ENCODE results near the gene RGPD8. TPM values are rescaled to one million over a fixed set of nuclear protein-coding genes. Genes with fewer than 3 reads are reported as not detected.
"Not testable (repeated sequence)": the region's sequence is repeated elsewhere in the genome, so short reads cannot be mapped to it uniquely, and the experiment has no call there.

The RGPD8 gene
- total RNA-seq, 2 experiments from 2014 or later = 7.8 to 9.2 TPM

DNA sequence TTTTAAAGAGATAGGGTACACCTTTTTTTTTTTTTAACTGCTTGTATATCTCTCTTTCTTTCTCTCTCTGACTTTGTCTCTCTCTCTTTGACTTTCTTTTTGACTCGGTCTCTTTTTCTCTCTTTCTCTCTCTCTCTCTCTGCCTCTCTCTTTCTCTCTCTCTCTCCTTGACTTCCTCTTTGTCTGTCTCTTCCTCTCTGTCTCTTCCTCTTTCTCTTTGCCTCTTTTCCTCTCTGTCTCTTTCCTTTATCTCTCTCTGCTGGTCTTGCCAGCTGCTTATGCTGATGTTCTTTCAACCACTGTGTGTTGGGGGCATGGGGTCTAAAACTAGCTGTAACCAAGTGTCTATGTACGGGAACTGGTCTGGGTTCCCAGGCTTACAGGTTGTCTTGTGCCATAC, 81.2 kb downstream of the RGPD8 start:
- intact Hi-C loops (cut with DNase I, micrococcal nuclease); DNase-seq; H3K9me3 Mint-ChIP-seq (ENCODE audit: low read depth); H3K4me3 Mint-ChIP-seq; H3K4me1 Mint-ChIP-seq; H3K36me3 Mint-ChIP-seq (ENCODE audit: low read depth); POLR2A ChIA-PET; ATAC-seq; CTCF ChIA-PET; H3K27me3 Mint-ChIP-seq; H3K27ac Mint-ChIP-seq: not testable (repeated sequence)

DNA sequence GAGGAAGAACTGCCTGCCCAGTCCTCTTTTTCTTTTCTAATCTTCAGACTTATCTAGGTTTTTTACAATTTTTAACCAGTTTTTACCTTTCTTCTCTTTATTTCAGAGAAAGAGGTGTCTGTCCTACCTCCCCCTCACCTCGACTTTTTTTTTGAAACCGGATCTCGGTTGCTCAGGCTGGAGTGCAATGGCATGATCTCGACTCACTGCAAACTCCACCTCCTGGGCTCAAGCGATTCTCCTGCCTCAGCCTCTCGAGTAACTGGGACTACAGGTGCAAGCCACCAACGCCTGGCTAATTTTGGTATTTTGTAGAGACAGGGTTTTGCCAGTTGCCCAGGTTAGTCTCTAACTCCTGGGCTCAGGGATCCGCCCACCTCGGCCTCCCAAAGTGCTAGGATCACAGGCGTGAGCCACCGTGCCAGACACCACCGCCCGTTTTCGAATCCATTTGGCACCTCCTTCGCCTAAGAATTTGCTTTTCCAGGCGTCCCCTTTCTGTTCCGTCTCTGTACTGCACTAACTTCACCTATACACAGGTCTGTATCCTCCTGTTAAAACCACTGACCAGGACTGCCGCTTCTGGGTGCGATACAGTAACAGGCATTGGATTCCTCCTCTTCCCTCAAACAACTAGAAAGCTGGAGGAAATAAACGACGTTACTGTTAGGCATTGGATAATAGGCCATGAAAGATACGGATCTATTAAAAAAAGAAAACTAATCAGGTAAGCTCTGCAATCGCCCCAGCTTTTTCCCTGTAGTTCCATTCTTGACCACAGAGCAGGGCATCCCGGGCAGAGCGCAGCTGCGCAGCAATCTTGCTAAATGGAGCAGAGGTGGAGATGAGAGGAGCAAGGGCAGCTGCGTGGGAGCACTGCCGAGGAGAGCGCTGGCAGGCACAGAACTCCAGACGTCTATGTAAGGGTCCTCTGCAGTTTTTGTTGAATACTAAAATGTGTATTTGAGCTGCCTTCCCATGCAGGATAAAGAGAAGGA, 88.1 kb downstream of the RGPD8 start:
- Mint-ChIP-seq H3K4me3 (no peak overlapping the region), H3K27me3 (no peaks in the 10 kb centered on the region), H3K27ac (no peak overlapping the region), H3K9me3 (ENCODE audit: low read depth) (peaks cover 2% of the 10 kb centered on the region), H3K4me1 (peaks cover 6% of the 10 kb centered on the region), H3K36me3 (ENCODE audit: low read depth) (no peaks in the 10 kb centered on the region)
- CTCF ChIA-PET = no interaction called here
- DNase-seq = no peak
- ATAC-seq = no peak
- POLR2A ChIA-PET = no interaction called here
- intact Hi-C loops (cut with DNase I, micrococcal nuclease) = no loop called here

DNA sequence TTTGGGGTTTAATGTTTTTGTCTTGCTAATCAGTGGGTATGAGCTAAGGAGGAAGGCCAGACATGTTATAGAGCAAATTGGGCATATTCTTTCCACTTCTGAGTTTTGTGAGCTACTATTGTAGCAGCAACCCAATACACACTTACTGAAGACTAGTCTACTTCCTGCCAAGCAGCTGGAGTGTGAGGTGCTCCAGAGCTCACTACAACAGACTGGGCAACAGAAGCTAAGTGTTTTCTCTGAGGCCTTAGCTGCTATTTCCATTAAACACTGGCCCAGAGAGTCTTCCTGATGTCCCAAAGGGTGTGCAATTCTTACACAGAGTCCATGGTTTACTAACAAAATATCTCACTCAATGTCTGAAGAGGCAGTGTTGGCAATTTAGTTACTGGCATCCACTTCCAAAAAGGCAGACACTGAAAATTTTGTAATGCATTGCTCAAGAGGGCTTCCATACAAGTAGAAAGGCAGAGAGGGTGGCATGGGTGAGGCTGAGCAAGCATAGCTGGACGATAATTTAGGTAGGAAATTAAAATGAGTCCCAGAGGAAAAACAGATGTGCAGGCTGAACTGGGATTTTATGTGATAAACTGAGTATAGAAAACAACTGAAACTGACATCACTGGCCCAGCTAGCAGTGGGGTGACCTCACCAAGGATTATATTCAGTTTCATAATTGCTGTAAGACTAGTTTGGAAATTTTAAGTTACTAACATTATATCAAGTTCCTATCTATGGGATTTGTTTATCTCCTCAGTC, 89.4 kb downstream of the RGPD8 start:
- H3K27me3 Mint-ChIP-seq = no peaks in the 10 kb centered on the region

DNA sequence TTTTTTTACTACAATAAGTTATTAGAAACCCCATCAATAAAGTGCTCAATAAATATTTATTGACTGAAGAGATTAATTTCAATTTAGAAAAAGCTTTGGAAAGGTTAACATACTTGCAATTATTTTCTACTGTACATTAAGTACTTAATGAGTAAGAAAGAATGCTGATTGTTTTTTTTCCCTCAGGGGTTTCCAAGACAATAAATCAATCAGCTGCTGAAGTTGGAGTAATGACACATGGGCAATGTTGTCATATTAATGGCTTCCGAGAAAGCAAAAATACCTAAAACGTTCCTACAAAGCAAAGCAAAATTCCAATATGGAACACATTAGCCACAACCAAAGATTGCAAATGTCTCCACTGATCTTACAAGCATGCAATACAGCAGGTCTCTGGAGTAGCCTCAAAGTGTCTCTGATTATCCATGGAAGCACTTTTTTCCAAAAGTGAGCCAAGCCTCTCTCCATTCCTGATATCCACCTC, 91.3 kb downstream of the RGPD8 start:
- Mint-ChIP-seq H3K9me3 (ENCODE audit: low read depth) (peaks cover 2% of the 10 kb centered on the region), H3K4me3 (no peak overlapping the region), H3K4me1 (peaks cover 6% of the 10 kb centered on the region), H3K27me3 (no peaks in the 10 kb centered on the region), H3K27ac (no peak overlapping the region), H3K36me3 (ENCODE audit: low read depth) (no peaks in the 10 kb centered on the region)
- ATAC-seq (no peak), DNase-seq (no peak)
- ChIA-PET CTCF (no interaction called here), POLR2A (interaction anchor here (0.7 kb wide), 1 partner anchor 108 kb away, joined by 5 read pairs; no protein-coding TSS in a partner anchor)
- intact Hi-C loops (cut with DNase I, micrococcal nuclease) = loop anchor here in 1 of 2 experiments (5.0 kb wide), 1 partner anchor 220 kb away; no protein-coding TSS in a partner anchor

More for the DNA sequence above, 89.4 kb downstream of the RGPD8 start:
- Mint-ChIP-seq H3K27ac (no peak overlapping the region), H3K9me3 (ENCODE audit: low read depth) (peaks cover 2% of the 10 kb centered on the region), H3K36me3 (ENCODE audit: low read depth) (no peaks in the 10 kb centered on the region), H3K4me3 (no peak overlapping the region), H3K4me1 (peaks cover 6% of the 10 kb centered on the region)
- ChIA-PET POLR2A (no interaction called here), CTCF (interaction anchor here (1.5 to 1.6 kb wide), 2 partner anchors 34 to 85 kb away, joined by 4 read pairs; no protein-coding TSS in a partner anchor)
- intact Hi-C loops (cut with DNase I, micrococcal nuclease) = loop anchor here in 1 of 2 experiments (5.0 kb wide), 1 partner anchor 222 kb away; no protein-coding TSS in a partner anchor
- ATAC-seq = peak; percentile 74
- peak; percentile 13 for DNase-seq

DNA sequence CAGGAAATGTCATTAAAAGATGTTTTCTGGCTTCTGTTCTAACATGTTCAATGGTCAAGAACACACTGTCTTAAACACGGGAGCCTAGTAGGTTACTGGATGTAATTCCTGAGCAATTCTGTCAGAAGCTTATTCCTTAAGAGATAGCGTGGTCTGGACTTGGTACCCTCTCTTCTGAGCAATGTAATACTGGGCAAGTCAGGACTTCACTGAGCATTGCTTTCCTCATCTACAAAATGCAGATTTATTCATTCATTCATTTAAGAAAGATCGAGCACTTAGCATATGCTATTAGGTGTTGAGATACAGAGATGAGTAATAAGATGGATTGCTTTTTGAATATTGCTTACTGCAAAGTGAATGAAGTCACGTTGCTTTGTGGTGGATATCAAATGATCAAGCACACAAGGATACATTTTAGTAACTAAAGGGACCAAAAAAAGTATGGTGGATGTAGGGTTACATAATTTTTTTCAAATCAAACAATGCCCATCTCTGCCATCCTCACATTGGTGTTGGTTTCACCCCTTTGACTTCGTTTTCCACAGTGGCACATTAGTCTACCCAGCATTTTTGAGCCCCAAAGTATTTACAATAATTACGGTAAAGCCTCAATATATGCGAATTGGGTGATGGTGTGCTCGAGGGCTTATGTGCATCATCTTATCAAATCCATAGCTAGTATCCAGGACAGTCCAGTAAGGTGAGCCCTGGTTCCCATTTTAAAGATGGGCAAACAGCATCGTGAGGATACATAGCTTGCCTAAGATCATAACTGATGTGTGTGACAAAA, 92.8 kb downstream of the RGPD8 start:
- ATAC-seq (no peak), DNase-seq (no peak)
- H3K4me3 Mint-ChIP-seq = no peak overlapping the region
- no peaks in the 10 kb centered on the region for H3K9me3 Mint-ChIP-seq (ENCODE audit: low read depth)
- peaks cover 6% of the 10 kb centered on the region for H3K4me1 Mint-ChIP-seq
- H3K36me3 Mint-ChIP-seq (ENCODE audit: low read depth) = no peaks in the 10 kb centered on the region
- CTCF ChIA-PET = interaction anchor here (1.0 kb wide), 1 partner anchor 80 kb away, joined by 3 read pairs; no protein-coding TSS in a partner anchor
- no peaks in the 10 kb centered on the region for H3K27me3 Mint-ChIP-seq
- intact Hi-C loops (cut with DNase I, micrococcal nuclease) = loop anchor here in 1 of 2 experiments (5.0 kb wide), 1 partner anchor 218 kb away; no protein-coding TSS in a partner anchor
- POLR2A ChIA-PET = no interaction called here
- H3K27ac Mint-ChIP-seq = no peak overlapping the region

DNA sequence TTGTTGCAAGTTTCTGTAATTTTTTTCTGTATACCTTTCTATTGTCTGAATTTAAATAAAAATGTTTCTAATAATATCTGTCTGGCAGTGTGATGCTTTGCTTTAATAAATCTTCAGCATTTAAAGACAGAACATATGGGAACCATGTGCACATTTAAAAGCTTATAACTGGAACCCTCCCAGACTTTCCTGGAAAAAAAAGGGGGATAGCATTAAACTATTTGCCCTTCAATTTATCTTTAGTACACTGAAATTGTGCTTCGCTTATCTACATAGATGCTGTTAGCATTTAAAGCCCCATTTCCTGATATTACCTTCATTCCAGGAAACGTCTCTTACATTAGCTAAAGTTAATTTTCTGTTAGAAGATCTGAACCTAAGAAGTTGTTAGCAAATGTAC, 93.5 kb downstream of the RGPD8 start:
- no peak overlapping the region for H3K4me3 Mint-ChIP-seq
- ChIA-PET POLR2A (no interaction called here), CTCF (interaction anchor here (0.7 to 1.0 kb wide), 2 partner anchors 74 to 79 kb away, joined by 3 to 4 read pairs; no protein-coding TSS in a partner anchor)
- DNase-seq (no peak), ATAC-seq (no peak)
- H3K27ac Mint-ChIP-seq = no peak overlapping the region
- peaks cover 6% of the 10 kb centered on the region for H3K4me1 Mint-ChIP-seq
- H3K9me3 Mint-ChIP-seq (ENCODE audit: low read depth) = no peaks in the 10 kb centered on the region
- intact Hi-C loops (cut with DNase I, micrococcal nuclease) = loop anchor here in 1 of 2 experiments (5.0 kb wide), 1 partner anchor 218 kb away; no protein-coding TSS in a partner anchor
- H3K27me3 Mint-ChIP-seq = no peaks in the 10 kb centered on the region
- H3K36me3 Mint-ChIP-seq (ENCODE audit: low read depth) = no peaks in the 10 kb centered on the region

DNA sequence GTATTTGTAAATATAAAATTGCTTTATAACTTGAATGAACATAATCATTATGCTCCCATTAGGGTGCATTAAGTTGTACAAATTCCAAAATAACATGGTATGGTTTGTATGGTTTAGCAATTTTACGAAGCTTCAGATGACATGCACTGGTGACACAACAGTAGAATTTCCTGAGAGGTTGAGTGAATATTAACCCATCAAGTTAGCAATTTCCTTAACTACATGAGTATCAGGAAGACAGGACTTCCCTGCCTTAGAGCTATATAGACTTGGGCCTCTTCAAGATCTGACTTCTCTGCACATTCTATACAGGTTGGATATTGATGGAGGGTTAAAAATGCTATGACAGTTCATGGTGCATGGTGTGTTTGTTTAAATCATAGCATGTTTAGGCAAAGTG, 97.8 kb downstream of the RGPD8 start:
- ATAC-seq (no peak), DNase-seq (no peak)
- Mint-ChIP-seq H3K36me3 (ENCODE audit: low read depth) (no peaks in the 10 kb centered on the region), H3K27me3 (no peaks in the 10 kb centered on the region), H3K27ac (no peak overlapping the region), H3K4me3 (no peak overlapping the region), H3K9me3 (ENCODE audit: low read depth) (no peaks in the 10 kb centered on the region), H3K4me1 (no peaks in the 10 kb centered on the region)
- ChIA-PET POLR2A (no interaction called here), CTCF (interaction anchor here (0.6 to 1.5 kb wide), 6 partner anchors 24 to 549 kb away, joined by 3 to 4 read pairs (median 3); no protein-coding TSS in a partner anchor)
- intact Hi-C loops (cut with DNase I, micrococcal nuclease) = no loop called here

DNA sequence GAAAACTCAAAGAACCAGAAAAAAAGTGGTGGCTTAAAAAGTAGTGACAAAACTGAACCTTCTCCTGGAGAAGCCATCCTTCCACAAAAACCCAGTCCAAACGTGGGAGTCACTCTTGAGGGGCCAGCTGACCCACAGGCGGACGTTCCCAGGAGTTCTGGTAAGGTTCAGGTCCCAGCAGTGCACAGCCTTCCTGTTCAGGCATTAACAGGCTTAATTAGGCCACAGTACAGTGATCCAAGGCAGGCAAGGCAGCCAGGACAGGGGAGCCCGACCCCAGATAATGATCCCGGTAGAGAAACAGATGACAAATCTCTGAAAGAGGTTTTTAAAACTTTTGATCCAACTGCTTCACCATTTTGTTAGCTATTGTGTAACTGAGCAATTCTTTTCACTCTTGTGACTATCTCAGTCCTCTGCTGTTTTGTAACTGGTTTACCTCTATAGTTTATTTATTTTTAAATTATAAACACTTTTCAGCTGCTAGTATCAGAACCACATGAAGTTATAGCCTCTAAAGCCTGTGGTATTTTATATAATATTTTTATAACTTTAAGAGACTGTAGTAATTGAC, 101.2 kb downstream of the RGPD8 start:
- Mint-ChIP-seq H3K4me3 (no peak overlapping the region), H3K27ac (no peak overlapping the region), H3K36me3 (ENCODE audit: low read depth) (no peaks in the 10 kb centered on the region), H3K27me3 (no peaks in the 10 kb centered on the region), H3K9me3 (ENCODE audit: low read depth) (no peaks in the 10 kb centered on the region), H3K4me1 (no peaks in the 10 kb centered on the region)
- ChIA-PET CTCF (no interaction called here), POLR2A (no interaction called here)
- no peak for DNase-seq
- no peak for ATAC-seq
- intact Hi-C loops (cut with DNase I, micrococcal nuclease) = no loop called here

DNA sequence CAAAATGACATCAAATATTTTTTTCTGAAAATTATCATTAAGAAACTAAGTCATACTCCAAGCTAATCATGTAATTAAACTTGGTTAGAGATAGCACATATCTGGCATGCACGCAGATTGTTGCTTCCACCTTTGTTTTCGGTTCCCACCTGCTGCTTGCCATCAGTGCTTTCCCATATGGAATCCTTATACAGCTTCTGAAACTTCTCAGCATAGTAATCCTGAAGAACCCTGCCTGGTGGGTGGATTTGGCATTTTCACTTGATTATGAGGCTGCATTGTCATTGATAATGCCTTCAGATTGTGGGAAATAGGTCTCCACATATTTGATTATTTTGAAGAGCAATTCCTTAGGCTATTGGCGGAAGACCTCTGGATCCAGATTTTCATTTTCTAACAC, 110.5 kb downstream of the RGPD8 start:
- Mint-ChIP-seq H3K27ac (no peak overlapping the region), H3K9me3 (ENCODE audit: low read depth) (no peaks in the 10 kb centered on the region), H3K4me3 (no peak overlapping the region), H3K4me1 (no peaks in the 10 kb centered on the region), H3K27me3 (no peaks in the 10 kb centered on the region), H3K36me3 (ENCODE audit: low read depth) (peaks cover 12% of the 10 kb centered on the region)
- ChIA-PET POLR2A (no interaction called here), CTCF (no interaction called here)
- intact Hi-C loops (cut with DNase I, micrococcal nuclease) = no loop called here
- DNase-seq = no peak
- no peak for ATAC-seq

DNA sequence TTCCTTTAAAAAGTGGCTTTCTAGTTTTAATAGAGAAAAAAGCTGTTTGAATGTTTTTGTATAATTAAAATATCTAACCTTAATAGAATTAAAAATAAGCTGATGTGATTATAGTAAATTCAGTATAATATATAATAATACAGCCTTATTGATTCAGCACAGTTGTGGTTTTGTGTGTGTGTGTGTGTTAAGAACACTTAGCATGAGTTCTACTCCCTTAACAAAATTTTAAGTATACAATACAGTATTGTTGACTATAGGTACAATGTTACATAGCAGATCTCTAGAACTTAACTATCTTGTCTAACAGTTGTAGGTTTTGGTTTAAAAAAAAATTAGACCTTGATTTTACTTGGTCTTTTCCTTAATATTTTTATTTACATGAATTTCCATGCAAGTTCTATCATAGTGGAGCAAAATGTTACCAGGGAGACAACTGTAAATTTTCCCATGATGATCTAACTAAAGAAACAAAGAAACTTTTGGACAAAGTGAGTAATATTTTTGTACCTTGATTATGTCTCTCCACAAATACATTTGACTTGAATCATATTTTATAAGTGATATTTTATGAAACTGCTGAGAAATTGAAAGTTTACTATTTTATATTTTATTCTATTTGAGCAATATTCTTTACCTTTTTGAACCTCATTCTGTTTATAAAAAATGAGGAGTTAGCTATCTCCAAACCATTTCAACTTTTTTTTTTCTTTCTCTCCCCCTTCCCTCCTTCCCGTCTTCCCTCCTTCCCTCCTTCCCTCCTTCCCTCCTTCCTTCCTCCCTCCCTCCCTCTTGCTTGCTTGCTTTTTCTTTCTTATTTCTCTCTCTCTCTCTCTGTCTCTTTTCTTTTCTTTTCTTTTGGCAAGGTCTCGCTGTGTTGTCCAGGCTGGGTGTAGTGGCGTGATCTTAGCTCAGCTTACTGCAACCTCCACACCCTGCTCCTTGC, 111.8 kb downstream of the RGPD8 start:
- ATAC-seq = no peak
- Mint-ChIP-seq H3K36me3 (ENCODE audit: low read depth) (peaks cover 11% of the 10 kb centered on the region), H3K4me3 (no peak overlapping the region), H3K27me3 (no peaks in the 10 kb centered on the region), H3K9me3 (ENCODE audit: low read depth) (no peaks in the 10 kb centered on the region), H3K27ac (no peak overlapping the region), H3K4me1 (no peaks in the 10 kb centered on the region)
- DNase-seq = no peak
- ChIA-PET CTCF (interaction anchor here (0.6 to 1.0 kb wide), 4 partner anchors 70 to 563 kb away, joined by 3 to 4 read pairs (median 4); no protein-coding TSS in a partner anchor), POLR2A (interaction anchor here (0.6 kb wide), 1 partner anchor 9 kb away, joined by 4 read pairs; no protein-coding TSS in a partner anchor)
- intact Hi-C loops (cut with DNase I, micrococcal nuclease) = no loop called here
